GM18498 (cell line): ENCODE measurements around the gene DHH.

Source experiments
- ATAC-seq: cut with Tn5 transposase; IDR thresholded peaks from one replicate; pipeline ENCODE4 v1.9.1; 2021; ENCODE audit warnings: mild to moderate bottlenecking, moderate library complexity; ENCODE audit not compliant: unreplicated experiment

Gene DHH

GRCh38 chr12:49051777-49052438, 42.7 kb downstream of the DHH start:
- no peak for ATAC-seq

- ATAC-seq = no peak
These were observed 43.2 kb downstream of the DHH start for GRCh38 chr12:49051373-49051764.

- ATAC-seq = no peak
These were observed 43.9 kb downstream of the DHH start for GRCh38 chr12:49050507-49051372.

GRCh38 chr12:49049566-49050224, 44.9 kb downstream of the DHH start:
- ATAC-seq = no peak

GRCh38 chr12:49048953-49049352, 45.6 kb downstream of the DHH start:
- ATAC-seq = no peak

- ATAC-seq = no peak
These were observed 48.3 kb downstream of the DHH start for GRCh38 chr12:49046129-49046895.

- no peak for ATAC-seq
These were observed 49.9 kb downstream of the DHH start for GRCh38 chr12:49044660-49045059.

- ATAC-seq = no peak
These were observed 50.7 kb downstream of the DHH start for GRCh38 chr12:49043856-49044258.

- ATAC-seq = no peak
These were observed 51.4 kb downstream of the DHH start for GRCh38 chr12:49043241-49043640.

- no peak for ATAC-seq
These were observed 52.6 kb downstream of the DHH start for GRCh38 chr12:49041881-49042484.

- no peak for ATAC-seq
These were observed 53.3 kb downstream of the DHH start for GRCh38 chr12:49041036-49041880.

- ATAC-seq = no peak
These were observed 54.2 kb downstream of the DHH start for GRCh38 chr12:49040364-49040855.

- ATAC-seq = no peak
These were observed 54.9 kb downstream of the DHH start for GRCh38 chr12:49039421-49040363.

- ATAC-seq = no peak
These were observed 56.2 kb downstream of the DHH start for GRCh38 chr12:49038291-49038955.

- ATAC-seq = no peak
These were observed 56.7 kb downstream of the DHH start for GRCh38 chr12:49037947-49038237.

- ATAC-seq = no peak
These were observed 57.3 kb downstream of the DHH start for GRCh38 chr12:49037111-49037946.
